Non-pigmented ciliary epithelial cell (primary cell): ENCODE measurements around the gene KHK.

ENCODE experiments used
- DNase-seq: peaks from one replicate; pipeline ENCODE4 v3.0.0-alpha.2; 2010; ENCODE audit warnings: low read depth

KHK gene

GRCh38 chr2:27128668-27129571, 42.3 kb downstream of the KHK start:
- no peak for DNase-seq

- no peak for DNase-seq
Observed at GRCh38 chr2:27130396-27130795, 43.8 kb downstream of the KHK start.

DNA sequence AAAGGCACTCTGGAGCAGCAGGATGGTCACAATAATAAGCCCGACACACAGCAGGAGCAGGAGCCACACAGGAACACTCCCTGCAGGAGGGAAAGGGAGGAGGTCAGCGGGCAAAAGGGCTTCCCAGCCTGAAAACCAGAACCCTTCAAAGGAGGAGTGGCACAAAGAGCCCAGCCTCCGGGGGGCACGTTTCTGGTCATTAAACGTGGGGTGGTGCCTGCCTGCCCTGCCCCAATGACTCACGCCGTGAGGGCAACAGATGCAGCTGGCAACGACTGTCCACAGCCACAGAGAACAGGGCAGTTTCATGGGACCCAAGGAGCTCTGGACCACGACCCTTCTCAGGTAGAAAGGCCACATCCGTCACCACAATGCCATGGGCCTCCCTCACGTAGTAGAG, 44.9 kb downstream of the KHK start:
- DNase-seq, result no peak

DNA sequence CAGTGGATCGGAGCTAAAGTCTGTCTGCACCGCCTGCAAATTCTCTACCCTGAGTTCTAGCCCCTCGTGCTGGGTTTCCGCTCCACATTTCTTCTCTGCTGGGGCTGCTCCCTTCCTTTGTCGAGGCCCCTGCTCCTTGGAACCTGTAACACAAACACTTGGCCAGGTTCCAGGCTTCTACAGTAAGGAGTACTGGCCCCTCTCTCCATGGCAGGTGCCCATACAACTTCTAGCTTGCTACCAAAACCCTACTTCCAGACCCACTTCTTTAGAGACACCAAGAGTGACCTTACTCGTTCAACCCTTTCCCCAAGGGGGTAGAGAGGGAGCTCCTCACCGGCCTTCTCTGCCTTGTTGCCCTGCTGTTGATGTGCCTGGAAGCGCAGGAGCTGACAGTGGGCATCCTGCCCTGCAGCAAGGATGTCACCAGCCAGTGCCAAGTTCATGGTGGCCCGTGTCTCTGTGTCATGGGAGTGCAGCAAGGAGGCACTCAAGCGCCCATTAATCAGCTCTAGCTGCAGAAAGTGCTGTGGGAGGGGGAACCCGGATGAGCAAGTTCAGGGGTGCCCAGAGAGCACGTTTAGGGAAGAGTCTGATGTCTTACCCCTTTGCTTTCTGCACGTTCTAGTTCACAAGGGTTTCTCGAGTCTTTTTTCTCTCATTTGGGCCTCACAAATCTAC, 46.8 kb downstream of the KHK start:
- DNase-seq, result no peak

DNA sequence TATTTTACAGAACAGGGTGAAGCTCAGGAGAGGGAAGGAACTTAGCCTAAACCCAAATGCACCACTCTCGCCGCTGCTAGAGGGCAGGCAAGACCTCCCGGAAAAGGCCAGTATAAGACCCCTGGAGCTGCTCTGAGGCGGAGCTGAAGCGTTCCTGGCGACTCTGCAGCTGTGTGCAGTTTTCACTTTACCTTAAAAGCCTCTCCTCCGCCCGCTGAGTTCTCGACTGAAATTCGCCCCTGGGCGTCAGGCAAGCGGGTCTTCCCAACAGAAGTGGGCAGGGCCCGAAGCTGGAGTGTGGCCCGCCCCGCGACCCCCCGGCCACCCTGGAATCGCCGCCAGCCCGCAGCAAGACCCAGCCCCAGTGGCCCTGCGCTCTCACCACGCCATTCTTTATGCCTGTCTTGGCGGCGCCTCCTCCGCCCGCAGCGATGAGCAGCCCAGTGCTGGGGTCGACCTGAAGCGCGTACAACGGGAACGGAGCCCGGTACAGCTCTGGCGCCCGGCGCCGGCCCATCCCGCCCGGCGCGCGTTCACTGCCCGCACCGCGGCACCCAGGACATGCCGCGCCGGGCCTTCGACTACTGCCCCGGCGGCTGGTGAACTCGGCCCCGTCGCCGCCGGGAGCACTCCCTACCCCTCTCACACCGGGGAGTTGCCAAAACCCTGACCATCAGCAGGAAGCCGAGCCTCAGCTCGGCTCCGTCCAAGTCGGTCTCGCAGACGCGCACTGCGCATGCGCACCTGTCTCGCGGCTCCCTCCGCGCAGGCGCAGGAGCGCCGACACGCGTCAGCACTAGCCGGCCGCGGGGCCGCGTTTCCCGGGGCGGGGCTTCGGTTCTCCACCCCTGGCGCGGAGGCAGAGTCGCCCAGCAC, 47.6 kb downstream of the KHK start, which contains the start of gene PREB:
Gene PREB (minus strand): TSS at position 732 of the 876 bp plus-strand sequence. CDS start 215 bp downstream, at position 517.
- peak; percentile 68 for DNase-seq

DNA sequence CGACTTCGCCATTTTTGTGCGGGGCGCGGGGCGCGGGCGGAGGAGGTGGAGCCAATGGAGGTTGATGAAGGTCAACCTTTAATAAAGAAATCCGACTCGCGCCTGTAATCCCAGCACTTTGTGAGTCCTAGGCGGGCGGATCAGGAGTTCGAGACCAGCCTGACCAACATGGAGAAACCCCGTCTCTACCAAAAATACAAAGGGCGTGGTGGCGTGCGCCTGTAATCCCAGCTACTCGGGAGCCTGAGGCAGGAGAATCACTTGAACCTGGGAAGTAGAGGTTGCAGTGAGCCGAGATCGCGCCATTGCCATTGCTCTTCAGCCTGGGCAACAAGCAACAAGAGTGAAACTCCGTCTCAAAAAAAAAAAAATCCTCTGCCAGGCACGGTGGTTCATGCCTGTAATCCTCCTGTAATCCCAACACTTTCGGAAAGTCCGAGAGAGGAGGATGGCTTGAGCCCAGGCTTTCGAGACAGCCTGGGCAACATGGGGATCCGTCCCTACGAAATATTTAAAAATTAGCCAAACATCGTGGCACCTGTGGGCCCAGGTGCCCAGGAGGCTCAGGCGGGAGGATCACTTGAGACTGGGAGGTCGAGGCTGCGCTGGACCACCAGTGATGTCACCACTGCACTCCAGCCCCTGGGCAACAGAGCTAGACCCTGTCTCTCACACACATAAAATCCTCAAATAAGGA, 48.4 kb downstream of the KHK start:
- DNase-seq, result no peak

GRCh38 chr2:27135478-27135955, 48.9 kb downstream of the KHK start:
- DNase-seq, result no peak

DNA sequence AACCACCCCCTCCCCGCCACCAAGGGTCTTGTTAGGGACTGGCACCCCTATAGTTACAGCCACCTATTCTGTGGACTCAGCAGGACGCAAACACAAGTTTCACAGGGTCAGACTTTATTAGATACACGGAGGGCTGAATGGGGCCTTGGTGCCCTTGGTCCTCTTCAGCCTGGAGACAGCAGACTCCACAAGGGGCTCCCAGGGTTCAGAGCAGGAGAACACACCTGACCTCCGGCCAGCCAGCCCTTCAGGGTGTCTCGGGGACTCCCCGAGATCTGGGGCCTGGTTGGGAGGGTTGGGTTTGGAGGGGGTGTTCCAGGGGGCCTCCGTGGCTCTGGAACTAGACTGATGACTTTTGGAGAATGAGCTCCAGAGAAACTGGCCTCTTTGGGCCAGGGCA, 50.2 kb downstream of the KHK start:
- DNase-seq, result no peak

- no peak for DNase-seq
Observed at GRCh38 chr2:27137322-27137935, 50.9 kb downstream of the KHK start.

GRCh38 chr2:27138111-27138510, 51.5 kb downstream of the KHK start:
- no peak for DNase-seq

- DNase-seq, result no peak
Observed at GRCh38 chr2:27139310-27139709, 52.7 kb downstream of the KHK start, which contains the start of gene PRR30. Gene PRR30 (minus strand): TSS chr2:27139410. CDS start chr2:27138329, 1,081 bp downstream.

- DNase-seq, result no peak
Observed at GRCh38 chr2:27143285-27143684, 56.7 kb downstream of the KHK start.

DNA sequence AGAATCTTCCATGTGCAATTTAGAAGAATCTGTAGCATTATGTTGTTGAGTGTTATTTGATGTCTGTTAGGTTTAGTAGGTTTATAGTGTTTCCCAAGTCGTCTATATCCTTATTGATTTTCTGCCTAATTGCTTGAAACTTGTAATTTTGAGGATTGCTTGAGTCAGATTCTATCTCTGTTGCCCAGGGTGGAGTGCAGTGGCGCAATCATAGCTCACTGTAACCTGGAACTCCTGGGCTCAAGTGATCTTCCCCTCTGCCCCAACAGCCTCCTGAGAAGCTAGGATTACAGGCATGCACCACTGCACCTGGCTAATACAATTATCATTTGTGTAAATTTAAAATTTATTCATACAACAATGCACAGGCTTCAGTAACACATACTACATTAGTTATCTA, 59.1 kb downstream of the KHK start:
- no peak for DNase-seq

DNA sequence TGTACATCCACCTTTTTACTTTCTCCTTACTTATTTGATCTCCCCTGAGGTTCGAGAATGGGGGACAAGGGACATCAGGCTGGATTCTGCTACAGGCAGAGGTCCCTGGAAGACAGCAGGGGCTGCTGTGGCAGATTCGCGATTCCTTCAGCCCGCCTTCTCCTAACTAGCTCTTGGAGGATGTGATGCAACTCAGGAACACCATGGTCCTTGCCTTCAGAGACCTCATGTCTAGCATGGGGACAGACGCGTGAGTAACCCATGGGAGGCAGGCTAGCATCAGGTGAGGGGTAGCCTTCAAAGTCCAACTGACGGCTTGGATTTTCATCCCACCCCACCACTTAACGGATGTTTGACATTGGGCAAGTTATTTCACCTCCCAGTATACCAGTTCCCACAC, 61.4 kb downstream of the KHK start:
- no peak for DNase-seq

DNA sequence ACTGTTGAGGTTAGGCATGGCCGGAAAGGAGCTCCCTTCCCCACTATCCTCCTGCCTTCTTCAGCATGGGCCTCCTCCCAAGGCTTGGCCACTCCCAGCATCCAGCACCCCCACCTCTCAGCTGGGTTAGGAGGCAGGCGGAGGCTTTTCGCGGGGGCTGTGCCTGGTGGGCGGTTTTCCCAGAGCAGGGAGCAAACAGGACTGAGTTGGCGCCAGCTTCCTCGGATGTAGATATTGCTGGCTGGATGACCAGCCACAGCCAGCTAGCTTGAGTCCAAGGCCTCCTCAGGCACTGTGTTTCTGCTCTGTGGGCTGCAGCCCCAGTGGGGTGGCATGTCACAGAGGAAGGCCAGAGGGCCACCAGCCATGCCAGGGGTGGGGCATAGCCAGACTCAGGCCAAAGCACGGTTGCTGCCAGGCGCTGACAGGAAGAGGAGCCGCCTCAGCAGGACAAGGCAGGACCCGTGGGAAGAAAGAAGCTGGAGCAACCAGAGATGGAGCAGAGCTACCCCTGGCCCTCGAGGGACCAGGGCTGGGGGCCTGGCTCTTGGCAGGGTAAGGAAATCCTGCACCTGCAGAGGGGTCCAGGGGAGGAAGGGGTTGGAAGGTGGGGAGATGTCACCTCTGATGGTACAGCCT, 62.3 kb downstream of the KHK start, which contains the start of gene TCF23:
Gene TCF23 (plus strand): TSS at position 204 of the 639 bp plus-strand sequence. CDS start 130 bp downstream, at position 334.
- DNase-seq, result no peak

DNA sequence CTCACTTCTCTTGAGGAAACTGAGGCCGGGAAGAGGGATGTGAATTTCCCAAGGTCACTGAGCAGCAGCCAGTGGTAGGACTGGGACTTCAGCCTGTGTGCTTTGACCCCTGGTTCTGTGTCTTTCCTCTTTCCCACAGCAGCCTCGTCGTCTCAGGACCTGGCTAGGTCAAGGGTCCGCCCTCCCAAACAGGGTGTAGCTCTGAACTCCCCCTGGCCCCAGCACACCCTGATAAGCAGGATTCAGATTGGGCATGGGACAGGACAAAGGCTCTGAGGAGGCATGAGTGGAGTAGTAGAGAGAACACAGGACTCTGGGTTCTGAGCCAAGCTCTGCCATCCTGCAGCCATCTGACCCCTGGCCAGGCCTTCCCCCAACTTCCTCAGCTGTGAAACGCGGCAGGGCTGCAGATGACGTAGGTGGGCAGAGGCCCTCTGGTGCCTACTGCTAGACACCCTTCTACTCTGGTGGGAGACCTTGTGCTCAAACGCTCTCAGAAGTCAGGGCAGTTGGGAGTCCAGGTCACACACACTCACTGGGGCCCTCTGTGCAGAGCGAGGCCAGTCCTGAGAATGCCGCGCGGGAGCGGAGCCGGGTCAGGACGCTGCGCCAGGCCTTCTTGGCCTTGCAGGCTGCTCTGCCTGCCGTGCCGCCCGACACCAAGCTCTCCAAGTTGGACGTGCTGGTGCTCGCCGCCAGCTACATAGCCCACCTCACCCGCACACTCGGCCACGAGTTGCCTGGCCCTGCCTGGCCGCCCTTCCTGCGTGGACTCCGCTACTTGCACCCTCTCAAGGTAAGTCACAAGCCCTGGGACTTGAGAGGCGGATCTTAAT, 63.2 kb downstream of the KHK start:
- no peak for DNase-seq
